ENCODE results near the gene NAPSA.

- TF ChIP-seq CTCF (IDR thresholded peaks at IDR 0.05): no peak
- TF ChIP-seq YY1 (IDR thresholded peaks at IDR 0.05; ENCODE audit: low read depth): no peak
- no peak for TF ChIP-seq EZH2phosphoT487 (IDR thresholded peaks at IDR 0.05; ENCODE audit: borderline replicate concordance, low read depth)
- no peak for TF ChIP-seq USF2 (IDR thresholded peaks at IDR 0.05; ENCODE audit: borderline replicate concordance, low read depth, low read length)
- no peak for TF ChIP-seq RAD21 (IDR thresholded peaks at IDR 0.05; ENCODE audit: low read length)
- no peak for TF ChIP-seq TCF12 (IDR thresholded peaks at IDR 0.05)
- no peak for TF ChIP-seq CHD2 (IDR thresholded peaks at IDR 0.05; ENCODE audit: low read length, partially characterized antibody)
- no peak for TF ChIP-seq REST (IDR thresholded peaks at IDR 0.05; ENCODE audit: low read depth, low read length)
- no peak for TF ChIP-seq RCOR1 (IDR thresholded peaks at IDR 0.05; ENCODE audit: low read length)
- no peak for TF ChIP-seq GATA2 (CRISPR knock-in tag; IDR thresholded peaks at IDR 0.05)
- TF ChIP-seq GABPA (IDR thresholded peaks at IDR 0.05; ENCODE audit: low read depth): no peak
- no peak for TF ChIP-seq EP300 (IDR thresholded peaks at IDR 0.05; ENCODE audit: borderline replicate concordance in 1 of 2, low read depth in 1 of 2, low read length in 1 of 2)
Observed at GRCh38 chr19:50313812-50314536, 51.5 kb downstream of the NAPSA start.
